K562 (cell line): ENCODE data around the gene PCDHA10. TPM values are rescaled to one million over a fixed set of nuclear protein-coding genes. Genes with fewer than 3 reads are reported as not detected.

ENCODE experiments used
- ATAC-seq: fragments of 200-7000 bp; cut with Tn5 transposase; 3 replicates; pipeline ENCODE4 v1.9.1; 2020; ENCODE audit warnings: moderate library complexity
- BruUV-seq: library from RNA; stranded (reverse); fragments of 400-500 nt; replicated peaks from 2 replicates; lab custom pipeline; 2021; lab: Mats Ljungman, UMichigan
- CTCF ChIA-PET: fragments of 300-600 bp; formaldehyde crosslinking; extraction: SDS; loops from one replicate; lab custom pipeline; 2021; ENCODE audit warnings: low intra/inter-chr PET ratio; lab: Yijun Ruan, JAX
- POLR2A ChIA-PET: fragments of 300-600, 350-650 bp; sonication (Branson Sonifier 250); formaldehyde crosslinking; extraction: SDS; loops from one replicate; lab custom pipeline; 2021; ENCODE audit warnings: antibody characterized with exemption, inconsistent platforms; lab: Yijun Ruan, JAX
- DNase-seq, 4 experiments: peaks; one replicate each; pipeline versions ENCODE4 v3.0.0 to v3.0.0-alpha.2; 2011 to 2018; ENCODE audit warnings: low spot score in 3 of 4, mixed read lengths in 3 of 4; ENCODE audit errors: extremely low read depth in 1 of 4
- FAIRE-seq: peaks from 2 replicates; lab custom pipeline; 2011; peaks lifted over from hg19 to GRCh38; lab: Jason Lieb, UNC
- H2AFZ ChIP-seq: 2 replicates; pipeline ENCODE4 v1.6.0; 2011; ENCODE audit warnings: low read depth, low read length, control low read depth, inconsistent platforms
- H3K27ac ChIP-seq: fragments of 200-600 bp; 3 replicates; pipeline ENCODE4 v1.8.0; 2011; ENCODE audit warnings: low read depth, mild to moderate bottlenecking, control low read depth, inconsistent platforms, low read length, moderate library complexity, mixed read lengths; ENCODE audit errors: extremely low read depth
- H3K27me3 ChIP-seq, 2 experiments: fragments of 300-600 bp in 1 of 2; 2 replicates in 1 of 2; 3 replicates in 1 of 2; pipeline versions ENCODE4 v1.6.0 to v1.8.0; 2011; ENCODE audit warnings: inconsistent platforms in 2 of 2, low read length in 2 of 2, mild to moderate bottlenecking in 1 of 2, mixed read lengths in 1 of 2, moderate library complexity in 1 of 2; ENCODE audit not compliant: control insufficient read depth in 2 of 2, insufficient read depth in 2 of 2
- H3K36me3 ChIP-seq: fragments of 300-600 bp; 3 replicates; pipeline ENCODE4 v1.8.0; 2011; ENCODE audit warnings: mild to moderate bottlenecking, low read length, inconsistent platforms; ENCODE audit not compliant: control insufficient read depth, insufficient read depth
- H3K4me1 ChIP-seq, 2 experiments: fragments of 200-600 bp in 1 of 2; replicated peaks in 1 of 2; 2 replicates in 1 of 2; 3 replicates in 1 of 2; pipeline versions ENCODE4 v1.5.1 to v1.8.0; 2011; ENCODE audit warnings: inconsistent platforms in 2 of 2, low read length in 2 of 2, mild to moderate bottlenecking in 1 of 2, mixed read lengths in 1 of 2, moderate library complexity in 1 of 2; ENCODE audit not compliant: control insufficient read depth in 2 of 2, insufficient read depth in 2 of 2
- H3K4me2 ChIP-seq: 2 replicates; pipeline ENCODE4 v1.6.1; 2011; ENCODE audit warnings: low read length, control low read depth, inconsistent platforms, mixed read lengths; ENCODE audit not compliant: insufficient read depth
- H3K4me3 ChIP-seq: fragments of 200-600 bp; sonication (generic), shearing (Covaris generic); 2 replicates; pipeline ENCODE4 v1.5.1; 2016; ENCODE audit warnings: control low read depth, inconsistent platforms
- H3K79me2 ChIP-seq: fragments of 200-600 bp; 3 replicates; pipeline ENCODE4 v1.8.0; 2011; ENCODE audit warnings: low read length, inconsistent platforms; ENCODE audit not compliant: control insufficient read depth, insufficient read depth
- H3K9ac ChIP-seq, 2 experiments: 2 replicates each; pipeline versions ENCODE4 v1.6.0 to v1.6.1; 2011; ENCODE audit warnings: low read depth in 2 of 2, low read length in 2 of 2, control low read depth in 1 of 2, inconsistent platforms in 1 of 2, mild to moderate bottlenecking in 1 of 2, mixed read lengths in 1 of 2; ENCODE audit not compliant: insufficient read depth in 1 of 2
- H3K9me1 ChIP-seq: one replicate; pipeline ENCODE4 v1.6.0; 2011; ENCODE audit warnings: inconsistent platforms, mild to moderate bottlenecking, low read length, moderate library complexity; ENCODE audit not compliant: control insufficient read depth, insufficient read depth
- H3K9me3 ChIP-seq: replicated peaks from 2 replicates; pipeline ENCODE4 v1.5.1; 2011; ENCODE audit warnings: low read depth, low read length, inconsistent platforms; ENCODE audit not compliant: control insufficient read depth, insufficient read depth
- H4K20me1 ChIP-seq: replicated peaks from 2 replicates; pipeline ENCODE4 v1.6.1; 2011; ENCODE audit warnings: low read length, inconsistent platforms, mixed read lengths; ENCODE audit not compliant: control insufficient read depth, insufficient read depth
- BCLAF1 ChIP-seq, 2 experiments: fragments of 450-650 bp in 1 of 2; IDR thresholded peaks; 2 replicates each; pipeline ENCODE4 v1.6.1; 2011 to 2017; ENCODE audit warnings: low read depth in 2 of 2, antibody characterized with exemption in 1 of 2, borderline replicate concordance in 1 of 2, low read length in 1 of 2, mild to moderate bottlenecking in 1 of 2, mixed read lengths in 1 of 2; ENCODE audit not compliant: control insufficient read depth in 1 of 2
- BMI1 ChIP-seq: fragments of 150-350 bp; IDR thresholded peaks from 2 replicates; pipeline ENCODE4 v1.6.1; 2014; ENCODE audit warnings: low read length
- GABPA ChIP-seq: fragments of 200-800 bp; sonication (Bioruptor generic); conservative IDR thresholded peaks from 2 replicates; pipeline ENCODE4 v1.6.1; 2016; ENCODE audit warnings: low read depth, missing genetic modification characterization, missing compliant biosample characterization
- MEIS2 ChIP-seq: fragments of 450-650 bp; IDR thresholded peaks from 2 replicates; pipeline ENCODE4 v1.6.1; 2014; ENCODE audit warnings: mild to moderate bottlenecking; ENCODE audit not compliant: partially characterized antibody
- MLLT1 ChIP-seq, 2 experiments: fragments of 450-650 bp; IDR thresholded peaks; 2 replicates each; pipeline ENCODE4 v1.6.1; 2016
- NFXL1 ChIP-seq: fragments of 450-650 bp; formaldehyde crosslinking; IDR thresholded peaks from 2 replicates; pipeline ENCODE4 v1.4.0; 2021; ENCODE audit warnings: mild to moderate bottlenecking
- NFYB ChIP-seq: IDR thresholded peaks from 2 replicates; pipeline ENCODE4 v1.6.1; 2011; ENCODE audit warnings: mild to moderate bottlenecking, moderate library complexity; ENCODE audit not compliant: insufficient read length; ENCODE audit errors: extremely low read depth
- NR2C2 ChIP-seq, 2 experiments: fragments of 200-800 bp in 1 of 2; sonication (Bioruptor generic) in 1 of 2; sonication (generic) in 1 of 2; formaldehyde crosslinking in 1 of 2; IDR thresholded peaks; 2 replicates each; pipeline versions ENCODE4 v1.6.1 to v1.8.0; 2016 to 2022; ENCODE audit warnings: mild to moderate bottlenecking in 1 of 2, missing compliant biosample characterization in 1 of 2, missing genetic modification characterization in 1 of 2, missing genetic modification reagents in 1 of 2
- YBX1 ChIP-seq: fragments of 450-650 bp; IDR thresholded peaks from 2 replicates; pipeline ENCODE4 v1.7.1; 2016; ENCODE audit warnings: mild to moderate bottlenecking
- ZBTB49 ChIP-seq: sonication (generic); formaldehyde crosslinking; IDR thresholded peaks from 2 replicates; pipeline ENCODE4 v1.8.0; 2022; ENCODE audit warnings: missing genetic modification reagents, mild to moderate bottlenecking, borderline replicate concordance
- ZNF280B ChIP-seq: fragments of 250-450 bp; sonication (Bioruptor Pico); IDR thresholded peaks from 2 replicates; pipeline ENCODE4 v1.5.1; 2021; ENCODE audit warnings: mild to moderate bottlenecking
- ZNF444 ChIP-seq: fragments of 250-450 bp; sonication (Bioruptor Pico); IDR thresholded peaks from 2 replicates; pipeline ENCODE4 v1.4.0; 2020; ENCODE audit warnings: mild to moderate bottlenecking, moderate library complexity
- ZNF717 ChIP-seq: fragments of 250-450 bp; sonication (Bioruptor Pico); IDR thresholded peaks from 2 replicates; pipeline ENCODE4 v1.5.0; 2021
- ZNF778 ChIP-seq: fragments of 450-650 bp; formaldehyde crosslinking; IDR thresholded peaks from 2 replicates; pipeline ENCODE4 v1.4.0; 2020; ENCODE audit warnings: mild to moderate bottlenecking, moderate library complexity
- WGBS: fragments of 100-300 bp; shearing (Covaris generic); methylation state at CpG from one replicate; pipeline ENCODE4 v1.1.6; 2016; ENCODE audit warnings: low coverage, mixed read lengths; ENCODE audit not compliant: insufficient coverage; ENCODE audit errors: missing lambda C conversion rate; 5-methylcytosine and 5-hydroxymethylcytosine counted together
- in situ Hi-C: fragments of 300-500 bp; cut with MboI; formaldehyde crosslinking; loops from 4 replicates; pipeline ENCODE4 v1.15.0; 2018; ENCODE audit warnings: inconsistent platforms, mixed read lengths
- intact Hi-C: fragments of 100-400 bp; cut with micrococcal nuclease; formaldehyde crosslinking; loops from 2 replicates; pipeline ENCODE4 v1.14.2; 2022
- polyA plus RNA-seq, 8 experiments: library from polyadenylated mRNA; depleted of rRNA in 4 of 8; stranded (reverse) in 5 of 8; unstranded in 3 of 8; fragments of >200 nt; fragmentation: Nextera tagmentation in 2 of 8; fragmentation: Illumina TruSeq in 1 of 8; extraction: Ambion mirVana in 2 of 8; extraction: Trizol in 1 of 8; gene quantifications; 2 replicates each; pipeline versions ENCODE4 v1.2.1 to v1.2.3, GENCODE V29; 2011 to 2014; ENCODE audit warnings: inconsistent platforms in 1 of 8, missing spikeins in 1 of 8
- total RNA-seq, 7 experiments: library from RNA; depleted of rRNA in 6 of 7; stranded (reverse); fragments of >200 nt in 6 of 7; fragmentation: Illumina TruSeq in 2 of 7; extraction: Trizol in 2 of 7; gene quantifications; 2 replicates each; pipeline versions ENCODE4 v1.2.1 to v1.2.3, GENCODE V29; 2011 to 2021; ENCODE audit warnings: low replicate concordance in 1 of 7

PCDHA10 gene
- total and polyA plus RNA-seq, 9 of the 15 experiments (the other 6 are each of a cell fraction or from before 2014, with no cell fraction given): not detected

- H3K79me2 ChIP-seq: no peaks in the 10 kb centered on the region
- H3K27me3 ChIP-seq: no peaks in the 10 kb centered on the region
- H3K27ac ChIP-seq: no peak overlapping the region
- no peaks in the 10 kb centered on the region for H3K9me1 ChIP-seq
- H2AFZ ChIP-seq: no peak overlapping the region
- POLR2A ChIA-PET: no interaction called here
- ATAC-seq (no peak), FAIRE-seq (no peak), DNase-seq (no peak)
- no peak overlapping the region for H3K9ac ChIP-seq
- peaks cover 0 to 5% of the 10 kb centered on the region in 2 experiments; a peak in 2 of 5 replicates for H3K4me1 ChIP-seq
- no peaks in the 10 kb centered on the region for H4K20me1 ChIP-seq
- 39% methylated on average over 32 of the region's 43 CpGs for WGBS
- BruUV-seq: no TSS peak
- no peaks in the 10 kb centered on the region; the same call in 1 of the 2 replicates for H3K9me3 ChIP-seq
- intact Hi-C loops: no loop called here
- in situ Hi-C loops: no loop called here
- H3K4me2 ChIP-seq: no peak overlapping the region
- CTCF ChIA-PET: no interaction called here
- no peaks in the 10 kb centered on the region for H3K36me3 ChIP-seq
- H3K4me3 ChIP-seq: no peak overlapping the region
- TF ChIP-seq NR2C2 (CRISPR knock-in tag; IDR thresholded peaks at IDR 0.05) (no peak), NR2C2 (tag; IDR thresholded peaks at IDR 0.05) (no peak), MLLT1 (IDR thresholded peaks at IDR 0.05) (no peak), ZNF444 (CRISPR knock-in tag) (no peak), ZNF778 (CRISPR knock-in tag) (no peak), NFXL1 (CRISPR knock-in tag) (no peak), ZNF717 (CRISPR knock-in tag) (no peak), ZNF280B (CRISPR knock-in tag) (no peak), YBX1 (no peak), NFYB (no peak), BCLAF1 (IDR thresholded peaks at IDR 0.05; ENCODE audit: borderline replicate concordance in 1 of 2, control insufficient read depth in 1 of 2, low read depth in 2 of 2, low read length in 1 of 2) (no peak), ZBTB49 (CRISPR knock-in tag) (no peak), BMI1 (no peak), GABPA (tag) (no peak), MEIS2 (no peak)
Observed at GRCh38 chr5:140808889-140809291, 46.8 kb upstream of the PCDHA10 start.
